Astrocyte (in vitro differentiated cells and primary cell): ENCODE measurements around the gene FLRT1. TPM values are rescaled to one million over a fixed set of nuclear protein-coding genes. Genes with fewer than 3 reads are reported as not detected.

ENCODE experiments used
- DNase-seq: peaks from one replicate; pipeline ENCODE4 v3.0.0-alpha.2; 2010; ENCODE audit warnings: low read depth
- FAIRE-seq: peaks from 2 replicates; lab custom pipeline; 2011; peaks lifted over from hg19 to GRCh38; lab: Jason Lieb, UNC
- H2AFZ ChIP-seq: 2 replicates; pipeline ENCODE4 v1.6.0; 2012; ENCODE audit warnings: low read depth, low read length, inconsistent platforms
- H3K27ac ChIP-seq: 2 replicates; pipeline ENCODE4 v1.5.1; 2011; ENCODE audit warnings: low read depth, low read length, inconsistent platforms
- H3K27me3 ChIP-seq: 2 replicates; pipeline ENCODE4 v1.6.0; 2011; ENCODE audit warnings: low read length, inconsistent platforms; ENCODE audit not compliant: insufficient read depth
- H3K36me3 ChIP-seq: 2 replicates; pipeline ENCODE4 v1.5.1; 2011; ENCODE audit warnings: low read length, inconsistent platforms; ENCODE audit not compliant: insufficient read depth
- H3K4me1 ChIP-seq: 2 replicates; pipeline ENCODE4 v1.5.1; 2011; ENCODE audit warnings: low read length, inconsistent platforms; ENCODE audit not compliant: insufficient read depth
- H3K4me2 ChIP-seq: 2 replicates; pipeline ENCODE4 v1.6.0; 2012; ENCODE audit warnings: low read length, inconsistent platforms
- H3K4me3 ChIP-seq: 2 replicates; pipeline ENCODE4 v1.5.1; 2011; ENCODE audit warnings: low read depth, mild to moderate bottlenecking, low read length, inconsistent platforms; ENCODE audit not compliant: insufficient read depth
- H3K79me2 ChIP-seq: 2 replicates; pipeline ENCODE4 v1.6.0; 2012; ENCODE audit warnings: mild to moderate bottlenecking, low read length, inconsistent platforms; ENCODE audit not compliant: insufficient read depth
- H3K9ac ChIP-seq: 2 replicates; pipeline ENCODE4 v1.6.0; 2012; ENCODE audit warnings: mild to moderate bottlenecking, low read length, inconsistent platforms
- H3K9me3 ChIP-seq: 2 replicates; pipeline ENCODE4 v1.5.1; 2012; ENCODE audit warnings: low read depth, mild to moderate bottlenecking, low read length, inconsistent platforms; ENCODE audit not compliant: insufficient read depth
- H4K20me1 ChIP-seq: 2 replicates; pipeline ENCODE4 v1.6.0; 2012; ENCODE audit warnings: low read length, inconsistent platforms; ENCODE audit not compliant: insufficient read depth
- H3K27ac Mint-ChIP-seq: one replicate; pipeline ENCODE4 v1.8.0; 2021; ENCODE audit warnings: mild to moderate bottlenecking, mixed read lengths; ENCODE audit not compliant: unreplicated experiment
- H3K27me3 Mint-ChIP-seq: one replicate; pipeline ENCODE4 v1.8.0; 2021; ENCODE audit warnings: low read depth, mixed read lengths; ENCODE audit not compliant: unreplicated experiment
- H3K36me3 Mint-ChIP-seq: one replicate; pipeline ENCODE4 v1.8.0; 2021; ENCODE audit warnings: low read depth, mixed read lengths; ENCODE audit not compliant: unreplicated experiment
- H3K4me1 Mint-ChIP-seq: one replicate; pipeline ENCODE4 v1.8.0; 2021; ENCODE audit warnings: low read depth, mixed read lengths; ENCODE audit not compliant: unreplicated experiment
- H3K4me3 Mint-ChIP-seq: one replicate; pipeline ENCODE4 v1.8.0; 2021; ENCODE audit warnings: mild to moderate bottlenecking, moderate library complexity, mixed read lengths; ENCODE audit not compliant: unreplicated experiment
- H3K9me3 Mint-ChIP-seq: one replicate; pipeline ENCODE4 v1.8.0; 2021; ENCODE audit warnings: mild to moderate bottlenecking, mixed read lengths; ENCODE audit not compliant: unreplicated experiment
- CTCF ChIP-seq: IDR thresholded peaks from 2 replicates; pipeline ENCODE4 v1.5.1; 2011; ENCODE audit warnings: low read depth, mild to moderate bottlenecking, inconsistent platforms, low read length, moderate library complexity; ENCODE audit not compliant: insufficient read depth
- EZH2 ChIP-seq: IDR thresholded peaks from 2 replicates; pipeline ENCODE4 v1.6.1; 2012; ENCODE audit warnings: mild to moderate bottlenecking, low read length, inconsistent platforms; ENCODE audit not compliant: insufficient read depth
- total RNA-seq: library from RNA; stranded (reverse); gene quantifications from 2 replicates; pipeline ENCODE4 v1.2.1, GENCODE V29; 2021

Gene FLRT1
- total RNA-seq, 1 donor from 2014 or later = 0.20 TPM

- Mint-ChIP-seq H3K4me1 (peaks cover 5% of the 10 kb centered on the region), H3K27ac (no peak overlapping the region)
Measured at GRCh38 chr11:64003807-64004589, 31.7 kb upstream of the FLRT1 start.

GRCh38 chr11:64004590-64004984, 31.1 kb upstream of the FLRT1 start:
- no peak for TF ChIP-seq CTCF
- no peak for TF ChIP-seq EZH2
- Histone ChIP-seq H2AFZ (no peak overlapping the region), H3K9ac (no peak overlapping the region), H3K4me3 (no peak overlapping the region), H3K79me2 (no peaks in the 10 kb centered on the region), H3K36me3 (no peaks in the 10 kb centered on the region), H3K27ac (no peak overlapping the region), H3K4me2 (no peak overlapping the region), H3K4me1 (peaks cover 22% of the 10 kb centered on the region), H4K20me1 (peaks cover 28% of the 10 kb centered on the region), H3K9me3 (no peaks in the 10 kb centered on the region), H3K27me3 (no peaks in the 10 kb centered on the region)
- peaks cover 53% of the 10 kb centered on the region for H3K27me3 Mint-ChIP-seq
- FAIRE-seq (no peak), DNase-seq (no peak)
- no peak overlapping the region for H3K27ac Mint-ChIP-seq
- H3K4me3 Mint-ChIP-seq = no peak overlapping the region
- H3K9me3 Mint-ChIP-seq = peaks cover 2% of the 10 kb centered on the region
- peaks cover 3% of the 10 kb centered on the region for H3K36me3 Mint-ChIP-seq
- peaks cover 5% of the 10 kb centered on the region for H3K4me1 Mint-ChIP-seq

More at GRCh38 chr11:64003807-64004589, 31.7 kb upstream of the FLRT1 start:
- H3K9ac ChIP-seq = no peak overlapping the region
- DNase-seq (no peak), FAIRE-seq (no peak)
- no peak overlapping the region for H3K4me3 ChIP-seq
- Mint-ChIP-seq H3K9me3 (peaks cover 2% of the 10 kb centered on the region), H3K27me3 (peaks cover 53% of the 10 kb centered on the region), H3K36me3 (peaks cover 3% of the 10 kb centered on the region), H3K4me3 (no peak overlapping the region)
- H3K4me2 ChIP-seq = no peak overlapping the region
- no peaks in the 10 kb centered on the region for H3K36me3 ChIP-seq
- no peak overlapping the region for H3K27ac ChIP-seq
- no peaks in the 10 kb centered on the region for H3K27me3 ChIP-seq
- no peaks in the 10 kb centered on the region for H3K9me3 ChIP-seq
- peaks cover 31% of the 10 kb centered on the region for H4K20me1 ChIP-seq
- no peak for TF ChIP-seq CTCF
- no peak for TF ChIP-seq EZH2
- no peak overlapping the region for H2AFZ ChIP-seq
- H3K79me2 ChIP-seq = no peaks in the 10 kb centered on the region
- H3K4me1 ChIP-seq = peaks cover 22% of the 10 kb centered on the region

GRCh38 chr11:64005691-64006090, 30.0 kb upstream of the FLRT1 start:
- Histone ChIP-seq H3K9ac (no peak overlapping the region), H3K4me1 (peaks cover 17% of the 10 kb centered on the region), H3K4me2 (no peak overlapping the region), H3K9me3 (no peaks in the 10 kb centered on the region), H3K4me3 (no peak overlapping the region), H3K27ac (no peak overlapping the region), H4K20me1 (peaks cover 23% of the 10 kb centered on the region), H3K27me3 (no peaks in the 10 kb centered on the region), H2AFZ (no peak overlapping the region), H3K36me3 (no peaks in the 10 kb centered on the region), H3K79me2 (no peaks in the 10 kb centered on the region)
- Mint-ChIP-seq H3K4me1 (peaks cover 5% of the 10 kb centered on the region), H3K9me3 (peaks cover 2% of the 10 kb centered on the region), H3K27ac (no peak overlapping the region), H3K27me3 (peaks cover 53% of the 10 kb centered on the region), H3K36me3 (peaks cover 3% of the 10 kb centered on the region), H3K4me3 (no peak overlapping the region)
- TF ChIP-seq EZH2 = no peak
- TF ChIP-seq CTCF = no peak
- DNase-seq = no peak
- FAIRE-seq = no peak
